Measurements from ENCODE around the gene SHC4.
"Not testable (repeated sequence)": the region's sequence is repeated elsewhere in the genome, so short reads cannot be mapped to it uniquely, and the experiment has no call there.

Gene SHC4

GRCh38 chr15:48972750-48973503 is 9.2 kb upstream of the SHC4 start:
- no peak for TF ChIP-seq CTCF (IDR thresholded peaks at IDR 0.05; ENCODE audit: low read depth, low read length, missing control alignments)
- no peak for DNase-seq (ENCODE audit: extremely low read depth, low read depth)
- H3K4me3 ChIP-seq (replicated peaks; ENCODE audit: low read depth, low read length): no peak overlapping the region

GRCh38 chr15:48970926-48971325 is 7.2 kb upstream of the SHC4 start:
- not testable (repeated sequence) for H3K4me3 ChIP-seq (replicated peaks; ENCODE audit: low read depth, low read length); DNase-seq (ENCODE audit: extremely low read depth, low read depth)

- no peak overlapping the region for H3K4me3 ChIP-seq (replicated peaks; ENCODE audit: low read depth, low read length)
- TF ChIP-seq CTCF (IDR thresholded peaks at IDR 0.05; ENCODE audit: low read depth, low read length, missing control alignments): no peak
- no peak for DNase-seq (ENCODE audit: extremely low read depth, low read depth)
These were observed 4.3 kb upstream of the SHC4 start for GRCh38 chr15:48968066-48968465.

- no peak for DNase-seq (ENCODE audit: extremely low read depth, low read depth)
- TF ChIP-seq CTCF (IDR thresholded peaks at IDR 0.05; ENCODE audit: low read depth, low read length, missing control alignments): no peak
- H3K4me3 ChIP-seq (replicated peaks; ENCODE audit: low read depth, low read length): no peak overlapping the region
These were observed 3.6 kb upstream of the SHC4 start for GRCh38 chr15:48967336-48967735.

GRCh38 chr15:48966595-48967301 is 3.0 kb upstream of the SHC4 start:
- no peak overlapping the region for H3K4me3 ChIP-seq (replicated peaks; ENCODE audit: low read depth, low read length)
- TF ChIP-seq CTCF (IDR thresholded peaks at IDR 0.05; ENCODE audit: low read depth, low read length, missing control alignments): no peak
- peak; percentile 78 for DNase-seq (ENCODE audit: extremely low read depth, low read depth)

GRCh38 chr15:48965972-48966371 is 2.3 kb upstream of the SHC4 start:
- peak; percentile 52 for DNase-seq (ENCODE audit: extremely low read depth, low read depth)
- no peak overlapping the region for H3K4me3 ChIP-seq (replicated peaks; ENCODE audit: low read depth, low read length)
- TF ChIP-seq CTCF (IDR thresholded peaks at IDR 0.05; ENCODE audit: low read depth, low read length, missing control alignments): peak; percentile 55

- DNase-seq (ENCODE audit: extremely low read depth, low read depth): no peak
- no peak overlapping the region for H3K4me3 ChIP-seq (replicated peaks; ENCODE audit: low read depth, low read length)
- TF ChIP-seq CTCF (IDR thresholded peaks at IDR 0.05; ENCODE audit: low read depth, low read length, missing control alignments): no peak
These were observed 1.2 kb upstream of the SHC4 start for GRCh38 chr15:48964898-48965297.

Measured in HFF-Myc (cell line).